NCI-H2227 (cell line): Measurements from ENCODE around the gene ZNF784.
"Not testable (repeated sequence)": the region's sequence is repeated elsewhere in the genome, so short reads cannot be mapped to it uniquely, and the experiment has no call there.

ENCODE experiments used
- DNase-seq: peaks from one replicate; lab custom pipeline; 2025; ENCODE audit not compliant: unreplicated experiment; lab: John Stamatoyannopoulos, UW

ZNF784 gene

DNA sequence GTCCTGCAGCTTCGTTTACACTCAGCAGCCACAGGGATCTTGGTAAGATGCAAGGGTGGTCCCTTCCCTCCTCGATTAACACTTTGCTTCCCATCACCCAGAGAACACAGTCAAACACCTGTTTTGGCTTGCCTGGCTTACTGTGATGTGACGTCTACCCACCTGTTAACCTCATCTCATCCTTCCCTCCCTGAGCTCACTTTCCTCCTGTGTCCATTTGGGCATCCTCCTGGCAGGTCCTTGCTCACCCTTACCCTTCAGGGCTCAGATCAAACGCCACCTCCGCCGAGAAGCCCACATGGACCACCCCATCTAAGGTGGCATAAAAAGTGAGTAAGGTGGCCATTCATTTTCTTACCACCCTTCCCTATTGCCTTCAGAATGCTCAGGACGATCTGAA is 34.3 kb downstream of the ZNF784 start:
- DNase-seq, result no peak

DNA sequence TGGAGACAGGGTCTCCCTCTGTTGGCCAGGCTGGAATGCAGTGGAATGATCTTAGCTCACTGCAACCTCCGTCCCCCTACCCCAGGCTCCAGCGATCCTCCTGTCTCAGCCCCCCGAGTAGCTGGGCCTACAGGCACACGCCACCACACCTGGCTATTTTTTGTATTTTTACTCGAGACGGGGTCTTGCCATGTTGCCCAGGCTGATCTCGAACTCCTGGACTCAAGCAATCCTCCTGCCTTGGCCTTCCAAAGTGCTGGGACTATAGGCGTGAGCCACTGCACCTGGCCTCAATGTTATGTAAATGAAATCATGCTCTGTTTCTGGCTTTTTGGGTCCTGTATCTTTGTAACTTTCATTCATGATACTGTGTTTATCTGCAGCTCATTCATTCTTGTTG is 35.6 kb downstream of the ZNF784 start:
- DNase-seq, result no peak

DNA sequence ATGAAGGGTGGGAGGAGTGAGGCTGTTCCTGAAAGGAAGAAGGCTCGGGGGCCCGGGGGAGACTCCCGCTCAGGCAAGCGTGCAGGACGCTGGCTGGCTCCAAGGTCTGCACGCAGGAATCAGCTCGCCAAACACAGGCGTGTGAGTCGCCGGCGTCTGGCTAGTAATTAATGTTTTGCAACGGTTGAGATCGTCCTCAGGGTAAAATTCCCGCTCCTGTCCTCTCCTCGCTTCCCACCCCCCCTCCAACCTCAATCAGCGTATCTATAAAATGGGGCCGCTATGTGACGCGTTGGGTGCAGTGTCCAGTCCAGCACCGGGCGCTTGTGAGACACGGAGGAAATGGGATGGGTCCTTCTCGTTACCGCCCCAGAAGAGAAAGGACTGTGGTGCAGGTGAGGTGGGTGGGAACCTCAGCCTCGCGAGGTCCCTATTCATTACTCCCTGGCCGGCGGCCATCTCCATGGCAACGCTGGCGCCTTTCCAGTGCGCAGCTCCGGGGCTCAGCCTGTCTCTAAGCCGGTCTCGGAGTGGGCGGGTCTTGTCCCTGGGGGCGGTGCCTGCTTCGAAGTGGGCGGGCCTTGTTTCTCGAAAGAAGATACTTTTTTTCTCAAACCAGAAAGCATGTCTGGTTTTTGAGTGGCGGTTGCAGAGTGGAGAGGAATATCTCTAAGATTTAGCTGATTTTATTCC is 37.2 kb downstream of the ZNF784 start:
- peak; percentile 100 for DNase-seq

DNA sequence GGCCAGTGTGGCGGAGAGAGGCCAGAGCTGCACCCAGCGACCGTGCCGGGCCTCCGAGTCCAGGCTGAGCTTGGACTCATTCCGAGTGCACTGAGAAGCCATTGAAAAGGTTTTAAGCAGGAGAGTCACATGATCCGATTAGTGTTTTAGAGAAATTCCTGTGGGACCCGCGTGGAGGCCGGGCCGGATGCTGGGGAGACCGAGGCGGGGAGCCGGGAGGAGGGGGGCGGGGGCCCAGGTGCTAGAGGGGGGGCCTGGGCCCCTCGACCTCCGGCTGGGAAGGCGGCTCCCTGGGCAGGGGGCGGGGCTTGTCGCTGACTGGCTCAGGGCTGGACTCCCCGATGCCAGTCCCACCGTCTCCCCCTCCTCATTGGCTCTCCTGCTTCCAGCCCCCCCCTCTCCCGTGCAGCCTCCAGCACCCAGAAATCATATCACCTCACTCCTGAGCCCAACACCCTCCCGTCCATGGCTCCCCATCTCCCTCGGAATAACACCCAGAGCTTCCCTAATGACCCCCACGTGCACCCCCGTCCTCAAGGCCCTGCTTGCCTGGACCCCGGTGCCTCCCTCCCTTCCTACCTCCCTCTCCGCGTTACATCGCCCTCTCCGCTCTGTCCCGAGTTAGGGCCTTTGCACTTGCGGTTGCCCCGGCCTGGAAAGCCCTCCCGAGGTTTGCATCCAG is 38.6 kb downstream of the ZNF784 start:
- DNase-seq, result peak; percentile 96

DNA sequence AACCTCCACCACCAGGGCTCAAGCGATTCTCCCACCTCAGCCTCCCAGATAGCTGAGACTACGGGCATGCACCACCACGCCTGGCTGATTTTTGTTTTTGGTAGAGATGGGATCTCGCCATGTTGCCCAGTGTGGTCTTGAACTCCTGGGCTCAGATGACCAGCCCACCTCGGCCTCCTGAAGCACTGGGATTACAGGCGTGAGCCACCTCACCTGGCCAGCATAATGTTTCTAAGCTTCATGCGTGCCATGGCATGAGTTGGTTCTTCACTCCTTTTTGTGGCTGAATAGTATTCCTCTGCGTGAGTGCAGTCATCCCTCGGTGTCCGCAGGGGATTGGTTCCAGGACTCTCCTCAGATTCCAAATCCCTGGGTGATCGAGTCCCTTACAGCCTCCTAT is 39.5 kb downstream of the ZNF784 start:
- no peak for DNase-seq

DNA sequence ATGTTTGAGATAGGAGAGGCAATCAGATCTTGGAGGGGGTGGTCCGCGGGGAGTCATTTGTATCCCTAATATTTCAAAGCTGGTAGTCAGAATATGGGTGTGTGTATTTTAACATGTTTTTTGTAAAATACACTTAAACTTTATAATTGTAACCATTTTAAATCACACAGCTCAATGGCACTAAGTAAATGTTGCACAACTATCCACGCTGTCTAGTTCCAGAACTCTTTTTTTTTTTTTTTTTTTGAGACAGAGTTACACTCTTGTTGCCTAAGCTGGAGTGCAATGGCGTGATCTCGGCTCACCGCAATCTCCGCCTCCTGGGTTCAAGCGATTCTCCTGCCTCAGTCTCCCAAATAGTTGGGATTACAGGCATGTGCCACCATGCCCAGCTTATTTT is 40.5 kb downstream of the ZNF784 start:
- DNase-seq, result not testable (repeated sequence)

DNA sequence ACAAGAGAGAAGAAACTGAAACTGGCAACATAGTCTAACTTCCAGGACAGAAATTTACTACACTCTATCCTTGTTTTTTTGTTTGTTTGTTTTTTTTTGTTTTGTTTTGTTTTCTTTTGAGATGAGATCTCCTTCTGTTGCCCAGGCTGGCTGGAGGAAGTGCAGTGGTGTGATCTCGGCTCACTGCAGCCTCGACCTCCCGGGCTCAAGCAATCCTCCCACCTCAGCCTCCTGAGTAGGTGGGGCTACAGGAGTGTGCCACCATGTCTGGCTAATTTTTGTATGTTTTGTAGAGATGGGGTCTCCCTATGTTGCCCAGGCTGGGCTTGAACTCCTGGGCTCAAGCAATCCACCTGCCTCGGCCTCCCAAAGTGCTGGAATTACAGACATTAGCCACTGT is 42.1 kb downstream of the ZNF784 start:
- not testable (repeated sequence) for DNase-seq

DNA sequence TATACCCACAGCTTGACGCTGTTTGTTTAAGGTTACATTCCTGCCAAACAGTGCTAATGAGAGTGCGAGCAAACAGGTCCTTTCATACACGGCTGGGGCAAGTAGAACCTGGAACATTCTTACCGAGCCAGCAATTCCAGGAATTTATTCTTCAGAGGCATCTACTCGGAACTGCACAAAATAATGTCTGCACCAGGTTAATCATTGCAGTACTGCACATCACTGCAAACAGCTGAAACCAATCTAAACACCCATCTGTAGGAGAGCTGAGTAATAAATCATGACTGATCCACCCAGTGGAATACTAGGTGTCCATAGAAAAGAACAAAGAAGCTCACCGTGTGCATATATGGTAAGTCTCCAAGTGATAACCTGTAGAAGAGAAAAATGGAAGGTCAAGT is 42.5 kb downstream of the ZNF784 start:
- peak; percentile 57 for DNase-seq

DNA sequence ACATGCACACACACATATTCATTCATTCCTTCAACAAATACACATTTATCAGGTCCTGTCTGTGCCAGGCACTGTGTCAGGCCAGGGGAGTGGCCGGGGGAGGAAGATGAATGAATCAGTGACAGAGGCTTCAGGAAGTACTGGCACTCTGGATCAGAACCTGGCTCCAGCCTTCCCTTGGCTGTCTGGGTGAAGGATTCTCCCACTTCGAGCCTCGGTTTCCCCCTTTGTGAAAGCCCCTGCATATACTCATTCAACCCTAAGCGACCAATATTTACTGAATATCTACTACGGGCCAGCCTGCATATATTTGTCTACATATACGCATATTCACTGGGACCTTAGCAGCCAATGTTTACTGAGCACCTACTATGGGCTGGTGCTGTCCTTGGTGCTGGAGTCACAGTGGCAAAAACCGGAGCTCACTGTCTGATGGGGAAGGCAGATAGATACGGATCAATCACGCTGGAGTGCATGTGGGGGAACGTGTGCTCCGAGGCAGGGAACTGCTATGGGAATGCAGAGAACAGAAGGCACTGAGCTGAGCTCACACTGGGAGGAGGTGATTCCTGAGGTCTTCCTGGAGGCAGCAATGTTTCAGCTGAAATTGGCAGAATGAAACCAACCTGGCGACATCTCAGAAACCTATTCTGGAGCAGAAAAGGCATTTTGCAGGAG is 43.1 kb downstream of the ZNF784 start:
- no peak for DNase-seq

DNA sequence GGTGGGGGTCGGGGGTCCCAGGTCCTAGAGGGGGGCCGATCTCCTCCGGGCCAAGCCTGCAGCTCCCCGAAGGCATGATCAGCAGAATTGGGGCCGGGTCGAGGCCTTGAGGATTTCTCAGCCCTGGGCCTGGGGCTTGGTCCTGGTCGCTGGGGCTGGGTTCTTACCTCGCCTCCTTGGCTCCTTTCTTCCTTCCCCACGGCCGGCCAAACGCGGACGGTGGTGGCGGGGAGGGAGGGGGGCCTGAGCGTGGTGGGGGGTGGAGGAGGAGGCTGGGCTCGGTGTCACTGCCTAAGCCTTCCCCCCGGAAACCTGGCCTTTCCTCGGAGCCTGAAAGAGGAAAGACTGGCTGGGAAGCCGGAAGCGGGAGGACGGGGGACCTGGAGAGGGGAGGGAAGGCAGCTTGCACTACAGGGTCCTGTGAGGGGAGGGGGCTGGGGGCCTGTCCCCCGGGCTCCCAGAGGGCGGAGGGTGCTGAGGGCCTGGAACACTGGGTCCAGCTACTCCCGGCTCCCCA is 43.7 kb downstream of the ZNF784 start, which contains the start of gene ZNF579:
Gene ZNF579 (minus strand): TSS at position 221 of the 517 bp plus-strand sequence. CDS start 1,209 bp downstream, outside the sequence.
- DNase-seq, result peak; percentile 99

DNA sequence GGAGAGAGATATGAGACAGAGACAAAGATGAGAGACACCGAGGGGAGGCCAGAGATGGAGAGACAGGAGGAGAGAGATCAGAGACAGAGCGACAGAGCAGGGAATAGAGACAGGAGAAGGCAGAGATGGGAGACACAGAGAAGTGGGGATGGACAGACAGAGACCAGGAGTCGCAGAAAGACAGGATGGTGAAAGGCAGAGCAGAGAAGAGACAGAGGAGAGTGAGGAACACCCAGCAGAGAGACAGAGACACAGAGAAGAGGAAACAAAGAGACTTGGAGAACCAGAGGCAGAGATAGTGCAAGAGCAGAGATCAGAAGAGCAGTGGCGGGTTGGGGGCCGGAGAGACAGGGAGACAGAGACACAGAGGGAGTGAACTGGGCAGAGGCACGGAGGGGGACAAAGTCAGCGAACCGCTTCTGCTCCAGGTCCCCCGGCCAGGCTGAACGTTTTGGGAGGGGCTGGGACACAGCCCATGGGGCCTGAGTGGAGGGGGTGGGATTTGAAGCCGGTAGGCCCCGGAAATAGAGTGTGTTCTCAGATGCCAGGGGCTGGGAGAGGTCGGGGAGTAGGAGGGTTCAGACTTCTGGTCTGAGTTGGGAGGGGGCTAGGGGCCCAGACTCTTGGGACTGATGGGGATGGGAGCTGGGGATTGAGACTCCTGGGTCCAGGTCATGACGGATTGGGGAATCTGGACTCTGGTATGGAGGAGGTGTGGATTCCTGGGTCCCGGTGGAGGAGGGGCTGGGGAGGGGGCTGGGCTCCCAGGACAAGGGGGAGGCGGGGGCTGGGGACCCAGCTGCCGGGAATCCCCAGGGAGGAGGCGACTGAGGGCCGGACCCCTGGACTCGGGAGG is 44.4 kb downstream of the ZNF784 start:
- peak; percentile 81 for DNase-seq

DNA sequence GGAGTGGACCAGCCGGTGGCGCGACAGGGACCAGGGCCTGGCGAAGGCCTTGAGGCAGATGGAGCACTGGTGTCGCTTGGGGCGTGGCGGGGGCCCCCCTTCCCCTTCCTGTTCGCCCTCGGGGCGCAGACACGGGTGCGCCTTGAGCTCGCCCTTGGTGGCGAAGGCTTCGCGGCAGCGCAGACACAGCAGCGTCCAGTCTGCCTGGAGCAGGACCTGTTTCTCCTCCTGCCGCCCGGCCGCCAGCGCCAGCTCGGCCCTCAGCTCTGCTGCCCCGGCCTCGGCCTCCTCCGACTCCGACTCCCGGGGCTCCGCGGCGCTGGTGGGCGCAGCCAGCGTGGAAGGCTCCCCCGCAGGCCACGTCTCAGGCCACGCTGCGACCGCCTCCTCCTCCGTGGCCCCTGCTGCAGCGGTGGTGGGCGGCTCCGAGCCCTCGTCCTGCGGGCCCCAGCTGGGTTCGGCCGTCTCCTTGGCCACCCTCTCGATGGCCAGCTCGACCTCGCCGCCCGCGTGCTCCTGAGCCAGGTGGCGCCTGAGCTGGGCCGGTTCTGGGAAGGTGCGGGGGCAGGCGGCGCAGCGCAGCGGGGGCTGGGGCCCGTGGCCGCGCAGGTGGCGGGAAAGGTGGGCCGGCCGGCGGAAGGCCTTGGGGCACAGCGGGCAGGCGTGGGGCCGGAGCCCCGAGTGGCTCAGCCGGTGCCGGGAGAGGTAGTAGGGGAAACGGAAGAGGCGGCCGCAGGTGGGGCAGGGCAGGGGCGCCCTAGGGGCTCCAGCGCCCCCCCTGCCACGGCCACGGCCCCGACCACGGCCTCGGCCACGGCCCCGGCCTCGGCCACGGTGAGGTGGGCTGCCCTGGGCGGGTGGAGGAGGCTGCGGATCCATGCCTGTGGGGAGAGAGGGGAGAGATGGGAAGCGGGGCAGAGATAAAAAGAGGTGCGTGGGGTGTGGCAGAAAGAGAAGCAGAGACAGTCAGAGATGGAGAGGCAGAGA is 45.3 kb downstream of the ZNF784 start:
- DNase-seq, result no peak

DNA sequence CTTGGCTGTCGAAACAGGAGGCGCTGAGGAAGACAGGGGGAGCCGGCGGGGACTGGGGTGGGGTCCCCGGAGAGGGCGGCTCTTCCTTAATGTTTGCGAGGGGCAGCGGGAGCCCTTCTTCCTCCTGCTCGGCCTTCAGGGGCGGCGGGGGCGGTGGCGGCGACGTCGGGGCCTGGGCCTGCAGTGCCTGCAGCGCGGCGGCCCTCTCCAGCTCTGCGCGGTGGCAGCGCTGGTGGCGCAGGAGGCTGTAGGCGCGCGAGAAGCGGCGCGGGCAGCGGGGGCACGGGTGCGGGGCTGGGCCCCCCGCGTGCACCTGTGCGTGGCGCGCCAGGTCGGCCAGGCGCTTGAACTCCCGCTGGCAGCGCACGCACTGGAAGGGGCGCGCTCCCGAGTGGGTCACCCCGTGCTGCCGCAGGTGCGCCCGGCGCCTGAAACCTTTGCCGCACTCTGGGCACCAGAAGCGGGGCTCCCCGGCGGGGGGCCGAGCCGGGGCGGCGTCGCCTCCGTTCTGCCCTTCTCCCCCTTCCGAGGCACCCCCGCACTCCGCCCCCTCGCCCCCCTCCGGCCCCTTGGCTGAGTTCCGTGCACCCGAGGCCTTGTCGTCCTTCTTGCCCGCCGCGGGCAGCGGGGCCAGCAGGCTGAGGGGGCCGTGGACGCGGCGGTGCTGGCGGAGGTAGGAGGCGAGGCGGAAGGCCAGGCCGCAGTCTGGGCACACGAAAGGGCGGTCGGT is 46.2 kb downstream of the ZNF784 start:
- DNase-seq, result no peak

DNA sequence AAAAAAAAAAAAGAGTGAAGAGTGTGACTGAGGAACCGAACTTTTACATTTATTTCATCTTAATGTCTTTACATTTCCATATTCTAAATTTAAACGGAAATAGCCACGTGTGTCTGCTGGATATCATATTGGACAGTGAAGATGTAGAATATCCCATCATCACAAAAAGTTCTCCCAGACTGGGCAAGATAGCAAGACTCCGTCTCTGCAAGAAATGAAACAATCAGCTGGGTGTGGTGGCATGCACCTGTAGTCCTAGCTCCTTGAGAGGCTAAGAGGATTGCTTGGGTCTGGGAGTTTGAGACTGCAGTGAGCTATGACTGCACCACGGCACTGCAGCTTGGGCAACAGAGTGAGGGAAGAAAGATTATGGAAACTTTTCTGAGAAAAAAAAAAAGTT is 47.6 kb downstream of the ZNF784 start:
- DNase-seq, result no peak

DNA sequence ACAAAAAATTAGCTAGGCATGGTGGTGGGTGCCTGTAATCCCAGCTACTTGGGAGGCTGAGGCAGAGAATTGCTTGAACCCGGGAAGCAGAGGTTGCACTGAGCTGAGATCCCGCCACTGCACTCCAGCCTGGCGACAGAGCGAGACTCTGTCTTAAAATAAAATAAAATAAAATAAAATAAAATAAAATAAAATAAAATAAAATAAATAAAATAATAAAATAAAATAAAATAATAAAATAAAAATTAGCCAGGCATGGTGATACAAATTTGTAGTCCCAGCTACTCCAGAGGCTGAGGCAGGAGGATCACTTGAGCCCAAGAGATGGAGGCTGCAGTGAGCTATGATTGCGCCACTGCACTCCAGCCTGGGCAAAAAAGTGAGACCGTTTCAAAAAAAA is 50.4 kb downstream of the ZNF784 start:
- not testable (repeated sequence) for DNase-seq
